ENCODE data around the gene AGAP3. TPM values are rescaled to one million over a fixed set of nuclear protein-coding genes. Genes with fewer than 3 reads are reported as not detected.

Gene AGAP3
- total RNA-seq, 1 experiment from 2014 or later: 126 TPM

DNA sequence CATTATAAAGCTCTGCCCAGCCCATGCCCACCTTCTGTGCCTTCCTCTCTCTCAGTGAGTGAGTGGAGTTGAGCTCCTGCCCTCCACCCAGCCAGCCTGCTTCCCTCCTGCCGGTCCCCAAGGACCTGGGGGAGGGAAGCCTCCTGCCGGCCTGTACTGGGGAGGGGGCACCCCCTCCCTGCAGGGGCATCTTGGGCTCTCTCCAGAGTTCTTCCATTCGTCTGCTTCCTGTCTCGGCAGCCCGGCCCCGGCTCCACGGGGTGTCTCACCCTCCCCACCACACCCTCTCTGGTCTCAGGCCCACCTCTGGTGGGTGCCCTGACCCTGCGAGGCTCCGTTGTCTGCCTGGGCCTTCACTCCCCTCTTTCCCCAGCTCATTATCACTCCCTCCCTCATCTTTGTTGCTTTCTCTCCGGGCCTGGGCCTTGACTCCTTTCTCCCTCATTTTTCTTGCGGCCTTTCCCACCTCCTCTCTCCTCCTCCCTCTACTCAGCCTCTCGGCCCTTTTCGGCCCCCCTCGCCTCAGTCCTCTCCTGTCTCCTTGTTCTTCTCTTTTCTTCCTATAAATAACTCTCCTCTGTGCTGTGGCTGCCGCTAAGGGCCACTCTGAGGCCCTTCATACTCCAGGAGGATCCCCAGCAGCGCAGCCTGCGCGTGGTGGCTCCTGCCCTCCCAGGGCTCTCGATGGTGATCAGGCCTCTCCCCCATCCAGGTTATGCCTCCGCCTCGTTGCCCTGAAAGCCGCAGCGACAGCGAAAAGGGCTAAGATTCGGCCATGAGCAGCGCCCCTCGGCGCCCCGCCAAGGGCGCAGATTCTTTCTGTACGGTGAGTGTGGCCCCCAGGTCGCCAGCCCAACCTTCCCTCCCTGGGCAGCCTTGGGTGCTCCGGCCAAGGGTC is 24.8 kb upstream of the AGAP3 start:
- peak overlapping the region; percentile 91 for H3K9ac ChIP-seq (ENCODE audit: low read length)
- peak overlapping the region; percentile 87 for H3K27ac ChIP-seq (ENCODE audit: low read depth, low read length)
- ATAC-seq: no peak
- TSS peak; percentile 57 for BruUV-seq (replicated peaks)
- DNase-seq (ENCODE audit: low read depth, low spot score): no peak
- peaks cover 62% of the 10 kb centered on the region for H3K79me2 ChIP-seq (ENCODE audit: insufficient read depth, low read length)
- peaks cover 10 to 17% of the 10 kb centered on the region in 2 experiments for H3K36me3 ChIP-seq (ENCODE audit: control insufficient read depth in 1 of 2, insufficient read depth in 2 of 2, low read length in 2 of 2)
- intact Hi-C loops (cut with micrococcal nuclease): loop anchor here (1.0 kb wide), 1 partner anchor 22 kb away; the partner anchor contains the start of gene TMUB1
- ChIA-PET POLR2A (interaction anchor here (0.6 to 1.7 kb wide), 14 partner anchors 12 to 55 kb away, joined by 3 to 13 read pairs (median 4); partner anchors contain the start of genes ABCB8, AGAP3, FASTK and TMUB1), CTCF (interaction anchor here (0.6 to 2.1 kb wide), 11 partner anchors 15 to 163 kb away, joined by 3 to 8 read pairs (median 3); partner anchors contain the start of genes ABCB8 and FASTK), RAD21 (ENCODE audit: low non-redundant PET in 1 of 2, low total read pairs in 2 of 2, uncharacterized antibody in 2 of 2, unreplicated experiment in 2 of 2) (interaction anchor here (0.7 to 1.3 kb wide), 4 partner anchors 15 to 52 kb away, joined by 3 read pairs; partner anchors contain the start of gene AGAP3 (in 1 of the 2))
- H3K4me2 ChIP-seq (ENCODE audit: low read length): peak overlapping the region; percentile 95
- peak overlapping the region; percentile 81 to 90 for H3K4me3 ChIP-seq (replicated peaks in 1 of 2; ENCODE audit: low read depth in 1 of 2, low read length in 2 of 2)
- H3K9me2 ChIP-seq (ENCODE audit: insufficient read depth): no peaks in the 10 kb centered on the region
- H3K9me3 ChIP-seq (ENCODE audit: control insufficient read depth in 1 of 2, insufficient read depth in 1 of 2, low read depth in 1 of 2, low read length in 2 of 2): no peaks in the 10 kb centered on the region
- H2AFZ ChIP-seq (ENCODE audit: low read depth, low read length, poor library complexity, severe bottlenecking): no peak overlapping the region
- no peaks in the 10 kb centered on the region for H3K27me3 ChIP-seq (ENCODE audit: insufficient read depth, low read length)
- peaks cover 28 to 52% of the 10 kb centered on the region in 2 experiments for H3K4me1 ChIP-seq (ENCODE audit: control insufficient read depth in 1 of 2, insufficient read depth in 2 of 2, low read length in 2 of 2)
- no peaks in the 10 kb centered on the region for H4K20me1 ChIP-seq (ENCODE audit: insufficient read depth)
- peak; percentile 5; the same call in 1 of the 2 replicates for TF ChIP-seq POLR2AphosphoS5 (IDR thresholded peaks at IDR 0.05; ENCODE audit: low read depth, low read length)
- no peak for TF ChIP-seq EGR1 (IDR thresholded peaks at IDR 0.05; ENCODE audit: low read depth)
- no peak for TF ChIP-seq YY1 (IDR thresholded peaks at IDR 0.05; ENCODE audit: extremely low read depth, insufficient replicate concordance, low read depth, low read length)
- TF ChIP-seq ZFX (IDR thresholded peaks at IDR 0.05): peak; percentile 53; the same call in 1 of the 2 replicates

GRCh38 chr7:151062111-151062398 is 24.2 kb upstream of the AGAP3 start:
- TF ChIP-seq ZFX (IDR thresholded peaks at IDR 0.05): no peak
- peak; percentile 76 for TF ChIP-seq POLR2AphosphoS5 (IDR thresholded peaks at IDR 0.05; ENCODE audit: low read depth, low read length)
- TF ChIP-seq REST (IDR thresholded peaks at IDR 0.05; ENCODE audit: low read depth): no peak
- no peaks in the 10 kb centered on the region for H4K20me1 ChIP-seq (ENCODE audit: insufficient read depth)
- H3K27me3 ChIP-seq (ENCODE audit: insufficient read depth, low read length): no peaks in the 10 kb centered on the region
- no peaks in the 10 kb centered on the region for H3K9me2 ChIP-seq (ENCODE audit: insufficient read depth)
- H3K36me3 ChIP-seq (ENCODE audit: control insufficient read depth in 1 of 2, insufficient read depth in 2 of 2, low read length in 2 of 2): peaks cover 14 to 17% of the 10 kb centered on the region in 2 experiments
- peak overlapping the region; percentile 81 to 90 for H3K4me3 ChIP-seq (replicated peaks in 1 of 2; ENCODE audit: low read depth in 1 of 2, low read length in 2 of 2)
- ATAC-seq: no peak
- peak overlapping the region; percentile 91 for H3K9ac ChIP-seq (ENCODE audit: low read length)
- ChIA-PET RAD21 (ENCODE audit: low non-redundant PET in 1 of 2, low total read pairs in 2 of 2, uncharacterized antibody in 2 of 2, unreplicated experiment in 2 of 2) (interaction anchor here in 1 of 2 experiments (0.8 to 1.4 kb wide), 2 partner anchors 24 to 34 kb away, joined by 3 read pairs; partner anchors contain the start of genes ABCB8 and AGAP3), POLR2A (interaction anchor here (0.6 to 1.7 kb wide), 10 partner anchors 11 to 187 kb away, joined by 3 to 11 read pairs (median 6); partner anchors contain the start of genes ABCB8, AGAP3, FASTK and TMUB1), CTCF (interaction anchor here (0.7 to 2.1 kb wide), 6 partner anchors 15 to 52 kb away, joined by 3 to 8 read pairs (median 4); partner anchors contain the start of gene ABCB8)
- peak overlapping the region; percentile 95 for H3K4me2 ChIP-seq (ENCODE audit: low read length)
- H3K27ac ChIP-seq (ENCODE audit: low read depth, low read length): peak overlapping the region; percentile 87
- no peak overlapping the region for H2AFZ ChIP-seq (ENCODE audit: low read depth, low read length, poor library complexity, severe bottlenecking)
- DNase-seq (ENCODE audit: low read depth, low spot score): no peak
- peaks cover 24 to 49% of the 10 kb centered on the region in 2 experiments for H3K4me1 ChIP-seq (ENCODE audit: control insufficient read depth in 1 of 2, insufficient read depth in 2 of 2, low read length in 2 of 2)
- BruUV-seq (replicated peaks): no TSS peak
- intact Hi-C loops (cut with micrococcal nuclease): loop anchor here (1.0 kb wide), 1 partner anchor 21 kb away; the partner anchor contains the start of gene TMUB1
- peaks cover 65% of the 10 kb centered on the region for H3K79me2 ChIP-seq (ENCODE audit: insufficient read depth, low read length)
- no peaks in the 10 kb centered on the region for H3K9me3 ChIP-seq (ENCODE audit: control insufficient read depth in 1 of 2, insufficient read depth in 1 of 2, low read depth in 1 of 2, low read length in 2 of 2)
